NCI-H2081 treated with DMSO at 0.1 percent for 48 hours (cell line): ENCODE data around the gene GAK.
"Not testable (repeated sequence)": the region's sequence is repeated elsewhere in the genome, so short reads cannot be mapped to it uniquely, and the experiment has no call there.

Experiments
- DNase-seq: peaks from one replicate; lab custom pipeline; 2025; lab: John Stamatoyannopoulos, UW

Gene GAK

DNA sequence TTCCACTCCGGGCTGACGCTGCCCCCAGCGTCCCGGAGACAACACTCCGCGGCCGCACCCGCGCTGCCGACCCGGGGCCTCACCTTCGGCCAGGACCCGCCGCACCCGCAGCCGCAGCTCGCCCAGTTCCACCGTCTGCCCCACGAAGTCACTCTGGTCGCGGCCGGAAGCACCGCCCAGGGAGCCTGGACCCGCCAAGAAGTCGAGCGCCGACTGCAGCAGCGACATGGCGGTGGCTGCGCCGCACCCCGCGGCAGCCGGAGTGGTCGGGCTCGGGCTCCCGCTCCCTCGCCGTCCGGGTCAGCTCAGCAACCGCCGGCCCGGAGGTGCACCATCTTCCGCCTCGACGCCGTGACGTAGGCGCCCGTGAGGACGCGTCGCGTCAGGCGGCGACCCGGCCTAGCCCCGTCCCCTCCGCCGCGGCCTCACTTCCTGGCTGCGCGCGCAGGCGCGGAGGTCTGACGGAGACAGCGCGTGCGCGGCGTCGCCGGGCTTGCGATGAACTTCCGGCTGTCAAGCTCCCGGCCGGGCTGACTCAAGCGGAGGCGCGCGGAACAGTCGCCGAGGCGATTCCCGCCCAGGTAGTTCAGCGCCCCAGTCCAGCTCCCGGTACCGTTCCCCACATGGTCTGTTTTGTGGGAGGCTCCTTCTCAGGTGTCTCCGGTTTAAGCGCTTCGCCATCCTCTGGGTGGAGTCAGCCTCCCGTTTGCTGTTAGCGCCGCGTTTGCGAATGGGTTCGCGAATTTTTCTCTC, at the start of gene GAK, which contains the start of gene TMEM175:
GAK (minus strand) TSS at position 357 of the 753 bp plus-strand sequence; CDS start at position 228, 129 bp downstream.
TMEM175 (plus strand) TSS at position 501 of the 753 bp plus-strand sequence. CDS start 15,280 bp downstream, outside the sequence.
- DNase-seq: peak; percentile 77

- no peak for DNase-seq
These were observed 47.0 kb upstream of the GAK start for GRCh38 chr4:978957-979701.

DNA sequence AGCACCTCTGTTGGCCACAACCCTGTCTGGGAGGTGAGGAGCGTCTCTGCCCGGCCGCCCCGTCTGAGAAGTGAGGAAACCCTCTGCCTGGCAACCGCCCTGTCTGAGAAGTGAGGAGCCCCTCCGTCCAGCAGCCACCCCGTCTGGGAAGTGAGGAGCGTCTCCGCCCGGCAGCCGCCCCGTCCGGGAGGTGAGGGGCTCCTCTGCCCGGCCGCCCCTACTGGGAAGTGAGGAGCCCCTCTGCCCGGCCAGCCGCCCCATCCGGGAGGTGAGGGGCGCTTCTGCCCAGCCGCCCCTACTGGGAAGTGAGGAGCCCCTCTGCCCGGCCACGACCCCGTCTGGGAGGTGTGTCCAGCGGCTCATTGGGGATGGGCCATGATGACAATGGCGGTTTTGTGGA, 43.9 kb upstream of the GAK start:
- not testable (repeated sequence) for DNase-seq

- no peak for DNase-seq
These were observed 42.6 kb upstream of the GAK start for GRCh38 chr4:974668-975067.

GRCh38 chr4:973431-974397, 41.6 kb upstream of the GAK start, which contains the start of gene DGKQ:
Gene DGKQ (minus strand): TSS chr4:973569. CDS start chr4:973482, 87 bp downstream.
- DNase-seq: no peak

DNA sequence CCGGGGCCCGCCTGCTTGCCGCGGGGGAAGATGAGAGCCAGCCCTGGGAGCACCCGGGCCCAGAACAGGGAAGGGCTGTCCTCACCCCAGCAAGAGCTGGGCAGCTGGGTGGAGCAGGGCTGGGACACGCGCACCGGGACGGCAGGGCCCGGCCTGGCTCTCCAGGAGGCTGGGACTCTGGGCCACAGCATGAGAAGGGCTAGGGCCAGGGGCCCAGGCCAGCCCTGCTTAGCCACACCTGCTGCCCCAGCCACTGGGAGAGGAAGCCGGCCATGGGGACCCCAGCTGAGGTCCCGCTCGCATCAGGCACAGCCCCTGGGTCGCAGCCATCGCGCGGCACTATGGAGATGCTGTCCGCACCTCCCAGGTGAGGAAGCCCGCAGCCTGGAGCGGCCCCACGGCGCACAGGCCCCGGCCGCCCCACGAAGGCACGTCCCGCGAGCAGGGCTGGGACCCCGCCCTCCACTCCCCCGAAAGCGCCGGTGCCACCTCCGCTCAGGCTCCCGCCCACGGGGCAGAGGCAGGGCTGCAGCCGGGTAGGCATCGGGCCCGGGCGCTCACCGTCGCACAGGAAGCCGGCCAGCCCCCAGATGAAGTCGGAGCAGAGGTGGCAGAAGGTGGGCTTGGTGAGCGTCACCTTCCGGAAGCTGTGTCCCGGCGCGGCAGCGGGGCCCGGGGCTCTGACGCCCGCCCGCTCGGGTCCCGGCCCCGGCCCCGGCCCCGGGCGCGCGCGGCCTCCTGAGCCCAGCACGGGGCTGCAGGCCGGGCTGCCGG, 40.7 kb upstream of the GAK start:
- no peak for DNase-seq

DNA sequence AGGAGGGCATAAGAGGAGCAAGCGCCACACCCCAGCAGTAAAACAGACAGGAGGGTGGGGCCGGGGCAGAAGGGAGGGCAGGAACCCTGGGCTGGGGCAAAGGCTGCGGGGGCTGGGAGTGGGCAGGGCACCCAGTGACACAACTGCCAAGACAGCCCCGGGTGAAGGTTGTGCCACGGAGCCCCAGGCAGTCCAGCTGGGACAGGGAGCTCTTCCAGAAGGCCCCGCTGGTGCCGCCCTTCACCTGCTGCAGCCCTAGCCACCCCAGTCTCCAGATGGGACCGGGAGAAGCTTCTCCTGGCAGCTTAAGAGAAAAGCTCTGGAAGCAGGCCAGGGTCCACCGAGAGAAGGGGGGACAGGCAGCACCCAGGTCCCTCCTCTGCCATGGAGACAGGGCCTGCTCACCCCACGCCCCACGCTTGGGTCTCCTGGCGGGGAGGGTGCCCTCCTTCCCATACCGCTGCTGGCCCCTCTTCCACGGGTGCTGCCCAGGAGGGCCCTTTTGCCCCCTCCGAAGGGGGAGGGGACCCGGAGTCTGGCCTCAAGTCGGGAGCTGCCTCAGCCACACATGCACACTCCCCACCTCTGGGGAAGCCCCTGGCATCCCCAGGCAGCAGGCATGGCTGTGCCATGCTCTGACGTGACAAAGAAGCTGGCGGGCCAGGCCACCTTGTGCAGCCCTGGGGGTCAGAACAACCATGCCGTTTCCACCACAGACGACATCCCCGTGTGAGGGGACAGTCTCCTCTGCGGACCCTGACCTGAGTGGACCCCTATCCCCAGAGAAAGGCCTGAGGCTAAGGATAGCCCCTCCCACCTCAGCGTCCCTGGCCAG, 39.8 kb upstream of the GAK start:
- no peak for DNase-seq

- DNase-seq: no peak
These were observed 38.9 kb upstream of the GAK start for GRCh38 chr4:970854-971520.

DNA sequence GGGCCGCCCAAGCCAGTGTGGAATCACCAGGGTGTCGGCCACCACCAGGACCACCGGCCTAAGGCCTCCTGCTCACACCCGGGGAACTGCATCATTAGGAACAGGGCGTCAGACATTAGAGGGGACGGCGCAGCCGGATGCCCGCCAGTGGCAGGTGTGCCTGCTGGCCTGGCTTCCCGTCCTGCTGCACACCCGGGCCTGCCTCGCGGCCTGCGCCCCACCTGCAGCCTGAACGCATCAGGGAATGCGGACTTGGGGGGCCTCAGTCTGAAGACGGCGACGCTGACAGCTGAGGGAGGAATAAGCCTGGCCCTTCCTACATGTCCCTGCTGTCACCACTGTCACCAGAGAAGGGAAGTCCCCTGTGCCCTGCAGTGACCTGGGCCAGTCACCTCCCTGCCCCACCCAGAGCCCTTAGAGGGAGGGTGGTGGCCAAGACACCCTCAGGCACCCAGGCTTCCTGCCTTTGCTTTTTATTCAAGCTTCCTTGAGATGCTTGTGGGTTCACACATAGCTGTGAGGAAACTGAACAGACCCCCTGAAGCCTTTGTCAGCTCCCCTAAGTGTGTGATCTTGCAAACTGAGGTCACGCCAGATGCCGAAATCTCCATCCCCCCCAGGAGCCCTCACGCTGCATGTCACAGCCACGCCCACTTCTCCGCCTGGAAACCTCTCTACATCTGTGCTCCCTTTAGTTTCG, 38.1 kb upstream of the GAK start:
- no peak for DNase-seq

GRCh38 chr4:968621-969394, 36.7 kb upstream of the GAK start:
- no peak for DNase-seq

DNA sequence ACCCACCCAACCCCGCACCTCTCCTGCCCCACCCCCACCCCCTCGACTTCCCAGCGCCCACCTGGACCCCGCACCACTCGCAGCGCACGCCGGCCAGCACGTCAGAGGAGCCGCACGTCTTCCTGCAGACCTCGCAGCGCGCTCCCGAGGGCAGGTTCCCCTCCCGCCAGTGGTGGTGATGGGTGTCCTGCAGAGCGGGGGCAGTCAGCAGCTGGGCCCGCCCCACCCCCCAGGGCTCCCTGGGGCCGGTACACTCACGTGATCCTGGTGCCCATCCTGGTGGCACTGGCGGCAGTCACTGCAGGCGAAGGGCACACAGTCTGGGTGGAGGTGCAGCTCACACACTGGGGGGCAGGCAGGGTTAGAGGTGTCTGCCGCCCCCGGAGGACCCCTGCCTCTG, 36.1 kb upstream of the GAK start:
- no peak for DNase-seq

DNA sequence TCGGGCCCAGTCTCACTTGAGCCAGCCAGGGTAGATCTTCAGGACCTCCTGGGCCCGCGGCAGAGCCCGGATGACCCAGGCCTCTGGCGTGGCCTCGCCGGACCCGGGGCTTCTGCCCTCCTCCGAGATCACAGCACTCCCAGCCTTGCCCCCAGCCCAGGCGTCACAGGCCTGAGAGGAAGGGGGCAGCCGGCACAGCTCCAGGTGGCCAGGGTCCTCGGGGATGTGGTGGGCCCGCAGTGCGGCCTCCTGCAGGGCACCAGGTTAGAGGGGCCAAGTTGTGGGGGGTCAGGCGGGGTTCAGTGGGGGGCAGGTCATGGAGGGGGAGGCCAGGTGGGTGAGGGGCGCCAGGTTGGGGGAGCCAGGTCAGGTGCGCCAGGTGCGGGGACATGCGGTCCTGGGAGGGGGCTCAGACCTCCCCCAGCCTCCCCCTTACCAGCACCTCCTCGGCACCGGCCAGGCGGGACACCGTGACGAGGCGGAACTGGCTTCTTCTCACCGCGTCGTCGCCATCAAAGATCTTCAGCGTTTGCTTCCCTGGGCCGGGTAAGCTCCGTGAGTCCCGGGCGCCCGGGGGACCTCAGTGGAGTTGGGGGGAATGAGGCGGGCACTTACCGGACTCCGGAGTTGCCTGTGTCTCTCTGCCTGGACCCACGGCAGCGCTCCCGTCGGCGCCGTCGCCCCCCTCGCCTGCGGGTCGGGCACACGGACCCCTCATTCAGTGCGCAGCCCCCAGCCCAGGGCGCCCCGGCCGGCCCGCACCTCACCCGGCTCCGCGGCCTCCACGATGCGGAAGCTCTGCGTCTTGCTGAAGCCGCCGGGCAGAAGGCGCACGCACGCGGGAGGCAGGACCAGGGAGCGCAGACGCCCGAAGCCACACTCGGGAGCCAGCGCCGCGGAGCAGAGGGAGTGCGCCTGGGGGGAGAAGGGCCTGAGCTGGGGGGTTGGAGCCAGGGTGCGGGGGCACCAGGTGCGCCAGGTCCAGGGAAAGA, 35.3 kb upstream of the GAK start:
- DNase-seq: no peak

- DNase-seq: no peak
These were observed 34.4 kb upstream of the GAK start for GRCh38 chr4:966266-967112.

DNA sequence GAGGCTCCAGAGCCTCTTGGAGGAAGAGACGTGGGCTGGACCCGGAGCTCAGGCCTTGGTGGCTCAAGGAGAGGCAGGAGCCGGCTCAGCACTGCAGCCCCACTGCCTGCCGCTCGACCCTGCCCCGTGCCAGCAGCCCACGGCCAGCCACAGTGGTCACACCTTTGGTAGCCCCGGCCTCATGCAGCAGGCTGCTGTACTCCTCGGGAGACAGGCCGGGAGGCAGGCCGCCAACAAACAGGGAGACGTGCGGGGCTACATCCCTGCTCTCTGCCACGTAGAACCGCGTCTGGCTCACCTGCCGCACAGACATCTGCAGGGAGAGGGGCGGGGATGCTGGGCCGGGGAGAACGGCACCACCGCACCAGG, 33.6 kb upstream of the GAK start:
- DNase-seq: no peak

- DNase-seq: no peak
These were observed 33.1 kb upstream of the GAK start for GRCh38 chr4:965048-965765.
